Forelimb muscle (tissue), 1 donor: ENCODE results near the gene SLC8A1. TPM values are rescaled to one million over a fixed set of nuclear protein-coding genes. Genes with fewer than 3 reads are reported as not detected.

Experiments
- DNase-seq: peaks from one replicate; pipeline ENCODE4 v3.0.0-alpha.2; 2013; ENCODE audit warnings: low read depth
- polyA plus RNA-seq: library from polyadenylated mRNA; unstranded; fragments of 120-200 nt; gene quantifications from one replicate; pipeline ENCODE4 v1.2.1, GENCODE V29; 2013; ENCODE audit not compliant: insufficient read length

Gene SLC8A1
- polyA plus RNA-seq, 1 donor: 6.5 TPM

DNA sequence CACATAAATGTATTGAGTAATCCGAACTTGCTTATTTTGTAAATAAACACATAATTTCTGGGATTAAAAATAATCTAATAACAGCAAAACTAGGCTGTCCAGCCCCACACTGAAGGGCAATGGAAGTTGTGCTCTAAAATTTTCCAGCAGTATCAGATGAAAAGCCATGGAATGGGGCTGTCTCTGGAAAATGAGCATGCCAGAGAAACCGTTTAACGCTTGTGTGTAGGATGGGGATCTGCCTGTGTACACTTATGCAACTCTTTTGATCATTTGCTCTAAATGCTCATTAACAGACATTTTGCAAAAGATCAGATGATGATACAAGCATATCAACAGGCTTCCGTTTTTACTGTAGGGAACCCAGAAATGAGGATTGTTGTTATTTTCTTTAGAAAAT, 177.6 kb downstream of the SLC8A1 start:
- DNase-seq: no peak

GRCh38 chr2:40273734-40274182, 178.1 kb downstream of the SLC8A1 start:
- DNase-seq: no peak

DNA sequence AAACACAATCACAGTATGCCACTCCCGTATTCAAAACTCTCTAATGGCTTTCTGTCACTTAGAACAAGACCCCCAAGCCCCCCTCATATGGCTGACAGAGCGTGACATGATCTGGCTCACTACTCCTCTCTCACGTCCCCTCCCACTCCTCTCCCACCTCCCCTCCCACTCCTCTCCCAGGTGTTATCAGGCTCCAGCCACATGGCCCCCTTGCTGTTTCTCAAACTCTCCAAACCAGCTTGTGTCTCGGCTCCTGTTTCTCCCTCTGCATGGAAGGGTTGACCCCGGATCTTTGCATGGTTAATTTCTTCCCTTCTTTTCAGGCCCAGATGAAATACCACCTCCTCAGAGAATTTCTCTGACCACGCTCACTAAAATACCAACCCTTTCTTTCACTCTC, 180.8 kb downstream of the SLC8A1 start:
- no peak for DNase-seq

- no peak for DNase-seq
These were observed 181.5 kb downstream of the SLC8A1 start for GRCh38 chr2:40270372-40270771.

DNA sequence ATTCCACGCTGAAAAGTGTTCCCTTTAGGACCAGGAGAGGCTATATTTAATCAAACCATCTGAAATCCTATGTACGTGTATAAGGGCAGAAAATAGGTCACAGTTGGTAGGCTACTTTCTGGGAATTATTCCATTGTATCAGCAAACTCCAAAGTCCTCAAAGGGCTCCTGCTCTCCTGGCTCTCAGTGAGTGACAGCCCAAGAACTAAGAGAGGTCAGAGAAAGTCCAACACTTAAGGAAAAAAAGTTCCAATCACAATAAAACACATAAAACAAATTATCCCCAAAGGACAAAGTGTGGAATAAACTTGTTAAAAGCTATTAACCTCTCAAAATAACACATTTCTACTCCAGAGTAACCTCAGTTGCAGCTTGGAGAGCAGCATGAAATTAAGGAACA, 183.3 kb downstream of the SLC8A1 start:
- no peak for DNase-seq

DNA sequence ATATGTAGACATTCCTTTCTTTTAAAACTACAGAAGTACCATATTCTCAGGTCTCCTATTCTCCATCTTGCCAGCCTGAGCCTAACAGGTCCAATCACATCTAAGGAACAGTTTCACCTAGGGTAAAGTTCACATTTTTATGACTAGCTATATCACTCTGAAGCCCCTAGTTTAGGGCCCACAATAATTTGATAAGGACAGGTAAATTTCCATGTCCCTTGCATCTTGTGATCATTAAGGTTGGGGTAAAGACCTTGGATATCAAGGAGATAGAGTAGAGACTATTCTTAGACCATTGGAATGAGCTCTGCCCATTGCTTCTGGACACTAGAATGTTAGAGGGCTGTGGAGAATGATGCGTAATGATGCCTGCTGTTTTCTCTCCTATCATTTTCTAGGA, 185.7 kb downstream of the SLC8A1 start:
- no peak for DNase-seq

DNA sequence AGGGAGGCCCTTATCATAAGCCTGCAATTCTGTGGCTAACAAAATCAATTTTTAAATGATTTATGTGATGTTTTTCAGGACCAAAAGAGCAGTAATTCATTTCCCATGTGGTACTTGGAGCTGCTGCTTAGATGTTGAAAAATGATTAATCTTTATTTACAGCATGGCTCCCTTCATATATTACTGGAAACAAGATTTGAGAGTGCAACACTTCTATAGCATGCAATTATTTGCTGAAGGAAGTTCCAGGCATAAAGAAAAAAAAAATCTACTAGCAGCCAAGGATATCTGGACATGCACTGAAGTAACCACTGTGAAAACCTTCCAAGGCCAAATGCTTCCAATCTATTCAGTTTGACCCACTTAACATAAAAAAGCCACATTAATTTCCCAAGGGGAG, 186.3 kb downstream of the SLC8A1 start:
- DNase-seq: no peak

- no peak for DNase-seq
These were observed 190.8 kb downstream of the SLC8A1 start for GRCh38 chr2:40261042-40261441.

- no peak for DNase-seq
These were observed 191.5 kb downstream of the SLC8A1 start for GRCh38 chr2:40260437-40260836.

GRCh38 chr2:40259900-40260299, 192.0 kb downstream of the SLC8A1 start:
- no peak for DNase-seq

GRCh38 chr2:40258135-40258457, 193.8 kb downstream of the SLC8A1 start:
- DNase-seq: no peak

GRCh38 chr2:40257340-40258134, 194.4 kb downstream of the SLC8A1 start:
- DNase-seq: no peak

DNA sequence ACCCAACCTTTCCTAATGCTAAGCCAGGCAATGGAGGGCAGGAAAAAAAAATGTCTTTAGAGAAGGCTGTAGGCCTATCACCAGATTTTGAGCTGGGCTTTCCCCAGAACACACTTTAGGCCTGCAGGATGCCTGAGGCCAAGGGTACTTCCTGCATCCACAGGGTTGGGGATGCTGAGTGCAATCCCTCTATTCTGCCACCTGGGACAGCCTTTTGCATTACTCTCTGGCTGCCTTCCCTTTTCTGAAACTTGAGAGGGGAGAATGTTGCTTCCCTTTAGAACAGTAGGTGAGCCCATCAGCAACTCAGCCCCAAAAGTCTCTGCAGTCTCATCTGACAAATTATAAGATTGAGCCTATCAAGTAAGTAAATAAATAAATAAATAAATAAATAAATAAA, 195.2 kb downstream of the SLC8A1 start:
- DNase-seq: no peak

- DNase-seq: no peak
These were observed 195.9 kb downstream of the SLC8A1 start for GRCh38 chr2:40256008-40256407.

- DNase-seq: no peak
These were observed 196.8 kb downstream of the SLC8A1 start for GRCh38 chr2:40255103-40255502.

DNA sequence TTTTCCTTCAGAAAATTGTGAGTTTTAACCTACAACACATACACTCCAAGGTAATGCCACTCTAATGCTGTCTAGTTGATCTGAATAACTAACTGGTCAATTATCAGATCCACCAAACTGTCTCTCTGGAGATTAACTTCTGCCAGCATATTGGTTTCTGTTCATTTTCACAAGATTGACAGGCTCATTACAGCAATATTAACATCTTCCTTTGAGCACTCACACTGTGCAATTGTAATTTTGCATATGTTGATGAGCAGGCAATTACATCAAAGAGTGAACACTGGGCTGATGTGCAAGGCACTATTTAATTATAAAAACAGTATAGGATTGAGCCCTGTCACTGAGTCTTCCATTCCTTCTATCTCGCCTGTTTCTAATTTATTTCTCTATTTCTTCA, 197.3 kb downstream of the SLC8A1 start:
- no peak for DNase-seq

DNA sequence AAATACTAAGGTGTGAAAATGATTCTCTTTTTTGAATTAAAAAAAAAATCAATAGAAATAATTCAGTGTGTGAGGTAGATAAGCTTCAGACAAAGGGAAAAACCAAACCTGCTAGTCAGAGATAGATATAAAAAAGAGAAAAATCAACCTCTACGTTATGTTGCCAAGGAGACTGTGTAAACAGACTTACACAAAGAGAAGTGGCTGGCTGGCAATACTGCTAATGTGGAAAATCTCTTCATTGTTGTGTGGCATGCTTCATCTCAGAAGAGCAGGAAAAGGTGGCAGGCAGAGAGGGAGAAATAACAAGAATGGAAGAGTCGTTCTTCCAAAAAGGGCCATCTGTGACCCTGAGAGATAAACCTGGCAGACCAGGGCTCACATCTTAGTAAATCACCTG, 200.8 kb downstream of the SLC8A1 start:
- no peak for DNase-seq

DNA sequence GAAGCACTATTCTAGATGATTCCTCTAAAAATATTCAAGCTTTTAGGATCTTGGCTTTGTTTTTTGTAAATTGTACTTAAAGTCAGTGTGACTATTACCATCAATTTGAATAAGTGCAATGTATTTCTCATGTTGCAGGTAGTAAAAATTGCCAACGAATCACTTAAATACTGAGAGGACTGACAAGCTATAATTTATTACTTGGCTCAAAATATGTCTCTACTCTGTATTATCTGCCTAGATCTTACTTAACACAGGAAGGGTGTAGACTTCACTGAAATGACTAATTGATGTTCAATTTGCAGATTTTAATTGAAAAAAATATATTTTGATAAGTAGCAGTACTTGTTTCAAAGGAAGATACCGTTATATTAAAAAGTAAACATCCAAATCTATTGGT, 202.3 kb downstream of the SLC8A1 start:
- DNase-seq: no peak

- DNase-seq: no peak
These were observed 203.6 kb downstream of the SLC8A1 start for GRCh38 chr2:40248294-40248693.

- no peak for DNase-seq
These were observed 207.2 kb downstream of the SLC8A1 start for GRCh38 chr2:40244675-40245074.

DNA sequence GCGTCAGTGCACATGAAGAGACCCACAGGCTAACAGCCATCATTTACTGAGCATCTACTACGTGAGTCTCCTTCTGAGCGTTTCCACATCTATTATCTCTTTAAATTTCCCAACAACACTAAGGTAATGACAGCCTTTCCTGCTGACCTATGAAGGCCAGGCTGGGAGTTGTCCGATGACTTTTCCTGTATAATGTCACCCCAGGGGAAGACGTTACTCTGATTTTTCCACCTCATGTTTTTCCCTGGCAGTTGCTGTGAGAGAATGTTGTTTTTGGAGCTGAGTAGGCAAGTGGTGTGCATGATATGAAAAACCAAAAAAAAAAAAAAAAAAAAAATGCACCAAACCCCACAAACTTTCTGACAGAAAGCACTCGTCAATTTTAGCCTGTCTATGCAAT, 207.6 kb downstream of the SLC8A1 start:
- DNase-seq: no peak

GRCh38 chr2:40243581-40244187, 208.2 kb downstream of the SLC8A1 start:
- DNase-seq: no peak

GRCh38 chr2:40242315-40242714, 209.6 kb downstream of the SLC8A1 start:
- no peak for DNase-seq

- peak; percentile 71 for DNase-seq
These were observed 211.8 kb downstream of the SLC8A1 start for GRCh38 chr2:40240070-40240469.
